Gastrocnemius medialis (tissue), 4 donors: ENCODE measurements around the gene B4GALT3.

Experiments used
- CTCF ChIP-seq, 5 experiments: fragments of 450-650 bp in 3 of 5; fragments of 200-600 bp in 2 of 5; sonication (generic) in 2 of 5; IDR thresholded peaks in 4 of 5; conservative IDR thresholded peaks in 1 of 5; 1 replicate in 4 of 5; 2 replicates in 1 of 5; pipeline ENCODE4 v1.5.1; 2016 to 2019; ENCODE audit warnings: antibody characterized with exemption in 5 of 5, mild to moderate bottlenecking in 3 of 5, moderate library complexity in 3 of 5
- POLR2A ChIP-seq, 2 donors: fragments of 450-650 bp; IDR thresholded peaks; one replicate each; pipeline ENCODE4 v1.6.1; 2017; ENCODE audit warnings: antibody characterized with exemption in 2 of 2, mild to moderate bottlenecking in 2 of 2, moderate library complexity in 2 of 2

GRCh38 chr1:161175771-161176453, 1.4 kb downstream of the B4GALT3 start:
- TF ChIP-seq CTCF (IDR thresholded peaks at IDR 0.05 in 4 of 5, conservative IDR thresholded peaks at IDR 0.05 in 1 of 5) = no peak
- TF ChIP-seq POLR2A (IDR thresholded peaks at IDR 0.05) = no peak
